GM18951 (cell line): ENCODE data around the gene TMEM256.

ENCODE experiments used
- POLR2A ChIP-seq: IDR thresholded peaks from 4 replicates; pipeline ENCODE4 v1.6.1; 2011; ENCODE audit warnings: mild to moderate bottlenecking; ENCODE audit not compliant: insufficient read length, insufficient read depth; ENCODE audit errors: extremely low read depth
- in situ Hi-C: fragments of 300-500 bp; cut with MboI; formaldehyde crosslinking; loops from one replicate; pipeline ENCODE4 v1.12.0; 2022; ENCODE audit warnings: low sequenced_read_pairs, mixed read lengths, inconsistent platforms; ENCODE audit not compliant: unreplicated experiment

The TMEM256 gene

DNA sequence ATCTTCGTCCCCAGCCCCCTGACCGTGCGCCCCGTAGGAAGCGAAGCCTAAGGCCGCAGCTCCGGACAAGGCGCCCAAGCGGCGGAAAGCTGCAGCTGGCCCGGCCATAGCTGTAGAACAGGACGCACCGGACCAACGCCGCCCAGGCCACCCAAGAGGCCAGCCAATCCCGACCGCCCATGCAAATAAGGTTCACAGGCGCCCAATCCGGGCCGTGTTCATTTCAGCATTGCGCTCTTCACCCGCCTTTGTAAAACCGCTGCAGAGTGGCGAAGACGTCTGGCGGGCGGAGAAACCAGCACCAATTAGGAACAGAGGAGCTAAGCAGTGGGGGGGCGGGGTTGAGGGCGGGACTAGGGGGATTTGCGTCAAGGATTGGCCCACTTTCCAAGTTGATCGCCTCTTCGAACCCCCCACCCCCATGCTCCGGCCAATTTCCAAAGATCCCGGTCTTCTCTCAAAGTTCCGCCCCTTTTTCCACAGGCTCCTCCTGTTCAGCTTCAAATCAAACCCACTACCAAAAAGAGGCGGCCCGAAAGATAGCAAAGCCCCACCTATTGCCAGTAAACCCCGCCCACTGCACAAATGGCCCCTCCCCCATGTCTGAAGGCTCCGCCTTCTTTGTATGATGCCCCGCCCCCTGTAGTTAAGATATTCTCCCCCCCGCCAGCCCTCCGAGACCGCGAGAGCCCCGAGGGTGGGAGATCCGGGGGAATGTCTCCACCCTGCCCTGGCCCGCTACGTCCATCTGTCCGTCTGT is at the start of gene TMEM256:
TSS of gene TMEM256 (minus strand) at position 121 of the 760 bp plus-strand sequence. CDS start at position 108, 13 bp downstream.
- TF ChIP-seq POLR2A, result peak; percentile 95
- in situ Hi-C loops, result no loop called here

GRCh38 chr17:7448461-7448860 is 44.6 kb upstream of the TMEM256 start:
- in situ Hi-C loops, result no loop called here
- TF ChIP-seq POLR2A, result no peak

DNA sequence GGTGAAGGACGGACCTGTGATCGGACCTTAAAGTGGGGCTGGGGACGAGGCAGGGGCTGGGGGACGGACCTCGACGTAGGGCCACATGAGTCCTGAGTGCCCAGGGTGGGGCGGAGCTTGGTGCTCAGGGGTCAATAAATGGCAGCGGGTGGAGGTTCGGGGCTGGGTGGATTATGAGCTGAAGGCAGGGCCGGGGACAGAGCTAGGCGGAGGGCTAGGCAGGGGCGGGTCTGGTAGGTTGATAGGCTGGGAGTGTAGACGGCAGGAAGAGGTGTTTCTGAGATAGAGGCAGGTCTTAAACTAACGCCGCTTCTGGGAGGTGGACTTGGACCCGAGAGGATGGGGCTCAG is 41.7 kb upstream of the TMEM256 start:
- in situ Hi-C loops, result no loop called here
- TF ChIP-seq POLR2A, result no peak

GRCh38 chr17:7444682-7445618 is 41.1 kb upstream of the TMEM256 start, which contains the start of gene CHRNB1:
TSS of gene CHRNB1 (plus strand) at chr17:7445061. CDS start at chr17:7445128, 67 bp downstream.
- no peak for TF ChIP-seq POLR2A
- in situ Hi-C loops, result no loop called here

GRCh38 chr17:7443499-7444485 is 39.9 kb upstream of the TMEM256 start:
- in situ Hi-C loops, result no loop called here
- TF ChIP-seq POLR2A, result no peak

- no peak for TF ChIP-seq POLR2A
- in situ Hi-C loops, result no loop called here
These were observed 38.2 kb upstream of the TMEM256 start for GRCh38 chr17:7442142-7442541.

DNA sequence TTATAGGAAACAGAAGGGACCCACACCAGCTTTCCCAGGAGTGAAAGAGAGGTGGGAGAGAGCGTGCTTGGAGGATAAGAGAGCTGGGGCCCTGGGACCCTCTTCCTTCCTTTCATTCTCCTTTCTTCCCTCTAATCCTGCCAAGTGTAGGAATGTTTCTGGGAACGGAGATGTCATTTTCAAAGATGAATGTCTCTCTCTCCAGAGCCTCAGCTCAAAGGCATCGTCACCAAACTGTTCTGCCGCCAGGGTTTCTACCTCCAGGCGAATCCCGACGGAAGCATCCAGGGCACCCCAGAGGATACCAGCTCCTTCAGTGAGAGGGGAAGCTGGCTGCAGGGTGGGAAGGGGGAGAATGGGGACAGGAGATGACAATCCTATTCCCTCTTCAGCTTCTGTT is 37.4 kb upstream of the TMEM256 start:
- TF ChIP-seq POLR2A, result no peak
- in situ Hi-C loops, result no loop called here

- TF ChIP-seq POLR2A, result no peak
- in situ Hi-C loops, result no loop called here
These were observed 36.9 kb upstream of the TMEM256 start for GRCh38 chr17:7440834-7441195.

DNA sequence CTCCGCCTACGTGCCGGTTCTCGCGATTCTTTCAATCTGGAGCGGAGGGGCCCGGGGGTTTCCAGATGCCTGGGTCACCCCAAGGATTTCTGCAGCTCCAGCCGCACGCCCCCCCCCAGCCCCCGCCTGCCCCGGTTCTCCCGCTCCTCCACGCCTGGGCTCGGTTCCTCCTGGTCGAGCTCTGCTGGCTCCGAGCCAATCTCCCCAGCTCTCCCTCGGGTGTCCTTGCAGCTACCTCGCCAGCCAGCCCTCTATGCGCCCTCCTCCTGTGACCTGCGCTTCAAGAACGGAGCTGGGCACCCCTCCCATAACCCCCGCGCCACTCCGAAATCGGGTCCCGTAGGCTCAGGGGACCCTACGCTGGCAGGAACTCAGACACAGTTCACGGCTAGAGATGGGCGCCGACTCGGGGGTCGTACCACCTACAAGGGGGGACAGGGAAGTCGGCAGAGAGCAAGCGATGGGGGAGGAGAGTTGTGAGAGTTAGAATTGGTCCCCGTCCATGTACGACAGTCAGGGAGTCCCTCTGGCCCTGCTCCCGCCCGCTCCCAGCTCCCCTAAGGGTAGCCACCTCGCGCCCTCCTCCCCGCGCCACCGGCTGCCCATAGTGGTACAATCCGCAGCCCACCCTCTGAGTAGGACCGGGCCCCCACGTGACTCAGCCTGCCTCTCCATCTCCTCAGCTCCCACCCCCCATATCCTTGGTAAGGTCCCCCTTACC is 36.4 kb upstream of the TMEM256 start:
- in situ Hi-C loops, result no loop called here
- TF ChIP-seq POLR2A, result peak; percentile 29

GRCh38 chr17:7439462-7440112 is 35.7 kb upstream of the TMEM256 start, which contains the start of gene FGF11:
TSS of gene FGF11 (plus strand) at chr17:7439512. CDS start at chr17:7439621, 109 bp downstream.
- TF ChIP-seq POLR2A, result no peak
- in situ Hi-C loops, result no loop called here

GRCh38 chr17:7438656-7439460 is 35.0 kb upstream of the TMEM256 start:
- in situ Hi-C loops, result no loop called here
- TF ChIP-seq POLR2A, result no peak
